Neural cell (in vitro differentiated cells): ENCODE data around the gene FAM118A. TPM values are rescaled to one million over a fixed set of nuclear protein-coding genes. Genes with fewer than 3 reads are reported as not detected.

ENCODE experiments used
- H2AFZ ChIP-seq: fragments of 200-600, 300-800 bp; sonication (generic), shearing (Covaris generic); 2 replicates; pipeline ENCODE4 v1.6.0; 2014; ENCODE audit warnings: low read depth, mild to moderate bottlenecking, antibody characterized with exemption, low read length, moderate library complexity
- H3F3A ChIP-seq: fragments of 200-600 bp; shearing (Covaris generic); 2 replicates; pipeline ENCODE4 v1.6.1; 2016; ENCODE audit warnings: mild to moderate bottlenecking, moderate library complexity, mixed read lengths, antibody characterized with exemption, low read length; ENCODE audit not compliant: insufficient read depth, poor library complexity, severe bottlenecking
- H3K27ac ChIP-seq: fragments of 200-600, 300-800 bp; sonication (generic), shearing (Covaris generic); 2 replicates; pipeline ENCODE4 v1.5.1; 2014; ENCODE audit warnings: mild to moderate bottlenecking, low read length, moderate library complexity
- H3K27me3 ChIP-seq: fragments of 300-800, 200-600 bp; sonication (generic), shearing (Covaris generic); 2 replicates; pipeline ENCODE4 v1.6.0; 2014; ENCODE audit warnings: mild to moderate bottlenecking, low read depth, low read length, moderate library complexity; ENCODE audit not compliant: insufficient read depth
- H3K36me3 ChIP-seq: fragments of 300-800, 200-600 bp; sonication (generic), shearing (Covaris generic); 2 replicates; pipeline ENCODE4 v1.5.1; 2014; ENCODE audit warnings: mild to moderate bottlenecking, antibody characterized with exemption, low read length, moderate library complexity; ENCODE audit not compliant: insufficient read depth
- H3K4me2 ChIP-seq: fragments of 300-800, 200-600 bp; sonication (generic), shearing (Covaris generic); 2 replicates; pipeline ENCODE4 v1.6.0; 2014; ENCODE audit warnings: mild to moderate bottlenecking, low read length
- H3K4me3 ChIP-seq: fragments of 300-800, 200-600 bp; sonication (generic), shearing (Covaris generic); 2 replicates; pipeline ENCODE4 v1.5.1; 2014; ENCODE audit warnings: mild to moderate bottlenecking, low read length, moderate library complexity
- H3K79me2 ChIP-seq: fragments of 200-600 bp; shearing (Covaris generic); replicated peaks from 2 replicates; pipeline ENCODE4 v1.6.0; 2014; ENCODE audit warnings: mild to moderate bottlenecking, low read length, moderate library complexity; ENCODE audit not compliant: insufficient read depth
- H3K9ac ChIP-seq: fragments of 300-800, 200-600 bp; sonication (generic), shearing (Covaris generic); 2 replicates; pipeline ENCODE4 v1.6.1; 2016; ENCODE audit warnings: mild to moderate bottlenecking, low read length, mixed read lengths
- H3K9me2 ChIP-seq: fragments of 200-600 bp; shearing (Covaris generic); 2 replicates; pipeline ENCODE4 v1.6.1; 2016; ENCODE audit warnings: mild to moderate bottlenecking, low read length, mixed read lengths; ENCODE audit not compliant: insufficient read depth
- H3K9me3 ChIP-seq: fragments of 200-600, 300-800 bp; sonication (generic), shearing (Covaris generic); 2 replicates; pipeline ENCODE4 v1.6.1; 2016; ENCODE audit warnings: mild to moderate bottlenecking, mixed run types, low read length, moderate library complexity, mixed read lengths
- H4K20me1 ChIP-seq: fragments of 200-600 bp; shearing (Covaris generic); 2 replicates; pipeline ENCODE4 v1.6.1; 2016; ENCODE audit warnings: mild to moderate bottlenecking, mixed run types; ENCODE audit not compliant: insufficient read depth
- CTCF ChIP-seq: fragments of 450-650 bp; IDR thresholded peaks from 2 replicates; pipeline ENCODE4 v1.5.1; 2014; ENCODE audit warnings: antibody characterized with exemption, mild to moderate bottlenecking, moderate library complexity; ENCODE audit not compliant: poor library complexity, severe bottlenecking
- EP300 ChIP-seq: fragments of 450-650 bp; conservative IDR thresholded peaks from 2 replicates; pipeline ENCODE4 v1.6.1; 2014; ENCODE audit warnings: antibody characterized with exemption, mild to moderate bottlenecking, moderate library complexity; ENCODE audit not compliant: poor library complexity, severe bottlenecking
- EZH2 ChIP-seq: fragments of 200-600, 300-800 bp; shearing (Covaris generic), sonication (generic); IDR thresholded peaks from 2 replicates; pipeline ENCODE4 v1.6.1; 2014; ENCODE audit warnings: antibody characterized with exemption, low read length, borderline replicate concordance, mild to moderate bottlenecking; ENCODE audit not compliant: insufficient read depth, poor library complexity, severe bottlenecking
- MXI1 ChIP-seq: fragments of 450-650 bp; conservative IDR thresholded peaks from 2 replicates; pipeline ENCODE4 v1.6.1; 2014; ENCODE audit warnings: antibody characterized with exemption, mild to moderate bottlenecking; ENCODE audit not compliant: poor library complexity, severe bottlenecking
- POLR2AphosphoS5 ChIP-seq: IDR thresholded peaks from 2 replicates; pipeline ENCODE4 v1.6.1; 2012
- RAD21 ChIP-seq: fragments of 450-650 bp; conservative IDR thresholded peaks from 2 replicates; pipeline ENCODE4 v1.6.1; 2014; ENCODE audit warnings: antibody characterized with exemption, mild to moderate bottlenecking, moderate library complexity
- REST ChIP-seq: IDR thresholded peaks from 2 replicates; pipeline ENCODE4 v1.6.1; 2012; ENCODE audit warnings: borderline replicate concordance
- SMC3 ChIP-seq: fragments of 450-650 bp; conservative IDR thresholded peaks from 2 replicates; pipeline ENCODE4 v1.6.1; 2014; ENCODE audit warnings: antibody characterized with exemption, mild to moderate bottlenecking, moderate library complexity; ENCODE audit not compliant: poor library complexity
- TAF1 ChIP-seq: IDR thresholded peaks from 2 replicates; pipeline ENCODE4 v1.6.1; 2012; ENCODE audit warnings: low read depth
- polyA plus RNA-seq: library from polyadenylated mRNA; depleted of rRNA; stranded (reverse); fragments of >200 nt; gene quantifications from 2 replicates; pipeline ENCODE4 v1.2.3, GENCODE V29; 2014

Gene FAM118A
- polyA plus RNA-seq, 1 donor from 2014 or later, result 9.6 TPM

GRCh38 chr22:45330548-45330947 is 20.8 kb downstream of the FAM118A start:
- Histone ChIP-seq H4K20me1 (no peaks in the 10 kb centered on the region), H2AFZ (no peak overlapping the region), H3F3A (no peaks in the 10 kb centered on the region), H3K27ac (no peak overlapping the region), H3K9me2 (no peaks in the 10 kb centered on the region), H3K4me2 (no peak overlapping the region), H3K9ac (no peak overlapping the region), H3K27me3 (no peaks in the 10 kb centered on the region), H3K36me3 (no peaks in the 10 kb centered on the region), H3K79me2 (no peaks in the 10 kb centered on the region), H3K4me3 (no peak overlapping the region), H3K9me3 (no peaks in the 10 kb centered on the region)
- TF ChIP-seq REST, result no peak
- TF ChIP-seq POLR2AphosphoS5, result no peak
- no peak for TF ChIP-seq MXI1
- TF ChIP-seq RAD21, result no peak
- TF ChIP-seq EP300, result no peak

- no peak overlapping the region for H3K4me2 ChIP-seq
- no peaks in the 10 kb centered on the region for H3K79me2 ChIP-seq
- no peak overlapping the region for H3K4me3 ChIP-seq
- H3K9me3 ChIP-seq, result no peaks in the 10 kb centered on the region
- no peaks in the 10 kb centered on the region for H3F3A ChIP-seq
- no peaks in the 10 kb centered on the region for H3K36me3 ChIP-seq
- no peaks in the 10 kb centered on the region for H4K20me1 ChIP-seq
- no peak overlapping the region for H3K27ac ChIP-seq
- no peak overlapping the region for H3K9ac ChIP-seq
- no peaks in the 10 kb centered on the region for H3K27me3 ChIP-seq
- no peak overlapping the region for H2AFZ ChIP-seq
- TF ChIP-seq POLR2AphosphoS5 (no peak), REST (no peak), RAD21 (no peak), SMC3 (no peak), CTCF (no peak), EP300 (no peak), MXI1 (no peak), EZH2 (no peak), TAF1 (no peak)
- H3K9me2 ChIP-seq, result no peaks in the 10 kb centered on the region
Measured at GRCh38 chr22:45331486-45331885, 21.8 kb downstream of the FAM118A start.
